Stimulated activated CD4-positive, alpha-beta T cell treated with anti-CD3 and anti-CD28 coated beads, Interleukin-4, amount 100 ng/mL, for 48 hours (primary cell): ENCODE results near the gene DICER1.

Source experiments
- DNase-seq, 2 donors: peaks; one replicate each; pipeline ENCODE4 v3.0.0-alpha.2; 2020; ENCODE audit warnings: low read depth in 2 of 2

The DICER1 gene

GRCh38 chr14:95040708-95041476, 116.4 kb downstream of the DICER1 start:
- DNase-seq, result no peak

- no peak for DNase-seq
Observed at GRCh38 chr14:95039993-95040348, 117.4 kb downstream of the DICER1 start.

DNA sequence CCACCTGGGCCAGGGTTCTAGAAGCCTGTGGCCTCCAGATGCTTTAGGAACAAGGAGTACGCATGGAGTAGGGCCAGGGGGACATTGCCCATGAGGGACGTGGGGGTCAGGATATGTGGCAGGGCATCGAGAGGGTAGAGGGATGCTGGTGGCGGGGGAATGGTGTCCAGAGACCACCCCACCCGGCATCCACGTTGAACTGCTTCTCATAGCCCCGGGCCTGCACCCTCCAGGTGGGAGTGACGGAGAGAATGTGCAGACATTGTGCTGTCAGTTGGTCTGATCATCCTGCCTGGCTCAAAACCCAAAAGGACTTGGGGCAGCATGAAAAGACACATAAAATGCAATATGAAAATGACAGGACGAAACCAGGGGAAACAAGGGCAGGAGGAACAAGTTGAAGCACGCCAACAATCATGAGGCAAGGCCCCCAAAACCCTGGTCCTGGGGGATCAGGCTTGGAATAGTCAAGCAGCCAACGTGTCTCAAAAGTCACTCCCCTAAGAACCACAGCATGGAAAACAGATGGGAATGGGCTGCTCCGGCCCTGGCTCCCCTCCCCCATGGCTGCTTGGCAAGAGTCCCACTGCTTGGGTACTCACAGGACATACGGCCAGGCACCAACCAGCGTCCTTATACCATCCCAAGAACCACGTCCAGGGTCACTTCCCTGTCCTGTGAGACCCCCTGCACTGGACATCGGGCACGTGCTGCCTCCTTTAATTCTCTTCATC, 117.9 kb downstream of the DICER1 start:
- DNase-seq, result no peak

DNA sequence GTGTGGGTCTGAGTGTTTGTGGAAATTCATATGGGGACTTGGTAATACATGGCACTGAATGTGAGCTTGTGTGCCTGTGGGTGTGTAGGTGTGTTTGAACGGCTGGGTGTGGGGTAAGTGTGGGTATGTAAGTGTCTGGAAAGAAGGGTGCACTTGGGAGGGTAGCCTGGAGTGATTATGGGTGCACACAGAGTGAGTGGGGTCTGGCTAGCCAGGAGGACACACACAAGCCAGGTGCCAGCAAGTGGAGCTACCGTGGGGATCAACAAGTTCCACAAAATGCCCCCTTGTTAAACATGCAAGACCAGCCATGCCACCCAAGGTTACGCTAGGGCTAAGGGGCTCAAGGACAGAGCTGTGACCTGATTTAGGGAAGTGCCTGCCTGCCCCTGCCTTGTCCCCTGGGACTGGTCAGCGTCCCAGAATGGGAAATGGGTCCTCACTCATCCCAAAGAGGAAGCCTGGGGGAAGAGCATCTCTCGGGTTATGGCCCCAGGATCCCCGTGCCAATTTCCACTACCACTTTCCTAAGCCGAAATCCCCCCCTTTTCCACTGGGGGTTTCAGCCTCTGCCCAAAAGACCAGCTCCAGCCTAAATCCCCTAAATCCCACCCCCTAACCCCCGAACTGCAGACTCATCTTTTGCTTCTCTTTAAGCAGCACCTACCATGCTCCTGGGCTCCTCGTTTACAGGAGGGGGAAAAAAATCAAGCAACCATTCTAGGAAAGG, 118.6 kb downstream of the DICER1 start:
- no peak for DNase-seq

- no peak for DNase-seq
Observed at GRCh38 chr14:95037273-95037672, 120.1 kb downstream of the DICER1 start.
